HG03521 (cell line): ENCODE measurements around the gene CNTN1.
"Not testable (repeated sequence)": the region's sequence is repeated elsewhere in the genome, so short reads cannot be mapped to it uniquely, and the experiment has no call there.

Experiments
- ATAC-seq: cut with Tn5 transposase; IDR thresholded peaks from one replicate; pipeline ENCODE4 v1.9.1; 2021; ENCODE audit warnings: mild to moderate bottlenecking, moderate library complexity; ENCODE audit not compliant: unreplicated experiment

The CNTN1 gene

DNA sequence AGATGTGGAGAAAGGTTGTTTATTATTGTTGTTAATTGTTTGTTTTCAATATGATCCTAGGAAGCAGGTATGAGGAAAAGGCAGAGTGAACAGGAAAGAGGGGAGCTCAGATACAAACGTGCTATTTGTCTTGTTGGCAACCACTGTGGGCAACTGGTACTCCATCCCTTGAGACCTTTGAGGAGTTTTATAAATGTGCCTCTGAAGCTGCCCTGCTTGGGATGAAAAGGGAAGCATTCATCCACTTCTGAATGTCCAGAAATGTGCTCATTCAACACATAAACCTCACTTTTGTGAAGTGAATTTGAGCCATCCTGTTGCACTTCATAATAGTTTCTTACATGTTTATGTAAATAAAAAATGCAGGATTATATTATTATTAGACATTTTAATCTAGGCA lies 331.6 kb downstream of the CNTN1 start:
- ATAC-seq = no peak

DNA sequence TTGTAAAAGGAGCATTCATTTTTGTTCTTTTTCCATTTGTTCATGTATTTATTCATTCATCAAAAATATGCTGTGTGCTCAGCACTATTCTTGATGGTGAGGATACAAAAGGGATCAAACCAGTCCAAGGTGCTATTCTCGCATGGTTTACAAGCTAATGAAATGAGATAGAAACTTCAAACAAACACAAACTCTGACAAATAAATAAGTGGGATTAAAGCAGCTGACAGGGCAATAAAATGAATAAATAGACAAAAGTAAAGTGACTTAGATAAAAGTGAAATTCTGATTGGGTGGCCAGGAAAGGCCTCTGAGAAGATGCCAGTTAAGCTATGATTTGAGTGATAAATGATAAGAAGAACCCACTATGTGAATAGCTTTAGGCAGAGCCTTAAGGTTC lies 333.9 kb downstream of the CNTN1 start:
- no peak for ATAC-seq

DNA sequence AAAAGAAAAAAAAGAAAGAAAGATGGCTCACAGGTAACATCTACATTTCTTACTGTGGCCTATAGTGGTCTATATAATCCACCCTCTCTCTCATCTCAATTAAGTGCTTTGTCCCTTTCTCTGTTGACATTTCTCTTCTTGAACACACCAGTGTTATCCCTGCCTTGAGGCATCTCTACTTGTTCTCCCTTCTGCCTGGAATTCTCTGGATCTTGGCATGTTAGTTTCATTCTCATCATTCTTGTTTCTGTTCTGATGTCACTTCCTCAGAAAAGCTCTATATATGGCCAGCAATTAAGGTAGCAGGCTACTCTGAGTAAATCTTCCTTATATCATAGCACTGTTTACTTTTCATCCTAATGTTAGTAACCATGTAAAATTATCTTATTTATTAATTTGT lies 340.1 kb downstream of the CNTN1 start:
- ATAC-seq = no peak

DNA sequence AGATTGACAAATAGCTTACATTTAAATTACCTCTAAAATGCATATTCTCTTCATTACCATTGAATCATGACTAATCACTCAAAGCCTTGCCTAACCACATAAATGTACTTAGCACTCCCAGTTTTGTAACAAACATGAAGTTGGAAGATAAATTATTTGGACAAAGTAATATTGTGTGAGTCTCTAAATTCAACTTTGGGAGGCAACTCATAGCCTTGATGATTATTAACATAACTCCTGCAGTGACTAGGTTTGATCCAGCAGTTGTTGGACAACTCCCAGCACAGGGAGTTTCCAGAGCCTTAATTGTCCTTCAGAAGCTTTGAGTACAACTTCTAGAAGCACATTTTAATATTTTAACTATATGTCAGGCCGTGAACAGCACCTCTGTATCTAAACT lies 342.4 kb downstream of the CNTN1 start:
- ATAC-seq = no peak

DNA sequence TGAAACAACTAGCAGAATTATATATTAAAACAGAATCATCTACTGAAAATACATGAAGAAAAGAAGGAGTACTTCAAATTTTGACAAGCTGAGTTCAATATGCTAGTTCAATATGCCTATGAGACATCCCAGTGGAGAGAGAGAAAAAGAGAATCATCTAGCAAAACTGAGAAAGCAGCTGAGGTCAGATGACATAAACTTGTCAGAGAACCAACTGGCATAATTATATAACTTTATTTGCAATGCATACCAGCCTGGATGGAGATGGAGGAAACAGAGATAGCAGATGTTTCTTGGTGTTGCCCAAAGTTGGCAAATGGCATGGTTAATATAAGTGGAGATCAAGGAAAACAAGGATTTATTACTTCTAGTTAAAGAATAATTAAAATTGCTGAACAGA lies 347.2 kb downstream of the CNTN1 start:
- no peak for ATAC-seq

DNA sequence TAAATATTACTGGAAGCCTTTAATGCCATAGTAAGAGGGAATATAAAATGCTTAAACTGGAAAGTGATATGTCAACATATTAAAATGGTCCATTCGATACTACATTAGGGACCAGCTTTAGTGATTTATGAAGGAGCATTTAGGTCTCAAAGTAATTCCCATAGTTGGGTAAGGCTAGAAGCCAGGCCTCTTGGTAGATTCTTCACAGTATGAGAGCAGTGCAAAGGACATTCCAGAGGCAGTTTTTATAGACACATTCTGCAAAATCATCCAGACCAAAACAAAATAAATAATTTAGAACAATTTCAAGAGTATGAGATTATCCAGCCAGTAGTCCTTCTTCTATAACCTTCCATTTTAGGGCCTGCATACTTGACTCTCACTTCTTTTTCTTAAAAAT lies 353.3 kb downstream of the CNTN1 start:
- ATAC-seq = no peak

DNA sequence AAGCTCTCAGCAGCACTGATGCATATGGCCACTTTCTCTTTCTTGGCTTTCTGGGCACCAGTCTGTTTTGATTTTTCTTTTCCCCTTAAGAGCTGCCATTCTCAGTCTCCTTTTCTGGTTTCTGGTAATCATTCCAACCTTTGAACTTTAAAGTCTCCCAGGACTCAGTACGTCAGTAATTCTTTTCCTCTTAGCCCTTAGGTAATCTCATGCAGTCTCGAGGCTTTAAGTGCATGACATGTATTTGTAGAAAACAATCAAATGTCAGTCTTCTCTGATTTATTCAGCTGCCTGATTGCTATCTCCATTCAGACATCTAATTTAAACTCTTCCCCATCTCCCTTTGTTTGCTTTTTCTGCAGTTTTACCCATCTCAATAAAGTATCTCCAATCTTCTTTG lies 356.8 kb downstream of the CNTN1 start:
- ATAC-seq = no peak

DNA sequence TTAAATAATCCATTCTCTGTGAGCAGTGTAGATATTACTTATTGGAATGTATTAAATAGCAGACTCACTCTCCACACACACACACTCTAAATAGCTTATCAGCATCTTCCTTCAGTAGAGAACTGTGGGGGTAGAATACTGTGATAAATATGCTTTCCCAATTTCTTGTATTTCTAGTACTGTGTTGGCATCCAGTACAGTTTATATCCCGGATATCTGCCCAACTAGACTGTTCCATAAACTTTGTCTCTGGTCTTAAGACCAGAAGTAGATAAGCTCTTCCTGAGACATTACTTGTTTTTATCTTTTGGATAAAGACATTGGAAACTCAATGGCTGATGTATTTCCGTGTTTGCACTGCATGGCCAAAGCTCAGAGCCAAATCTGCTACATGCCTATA lies 359.7 kb downstream of the CNTN1 start:
- ATAC-seq = no peak

DNA sequence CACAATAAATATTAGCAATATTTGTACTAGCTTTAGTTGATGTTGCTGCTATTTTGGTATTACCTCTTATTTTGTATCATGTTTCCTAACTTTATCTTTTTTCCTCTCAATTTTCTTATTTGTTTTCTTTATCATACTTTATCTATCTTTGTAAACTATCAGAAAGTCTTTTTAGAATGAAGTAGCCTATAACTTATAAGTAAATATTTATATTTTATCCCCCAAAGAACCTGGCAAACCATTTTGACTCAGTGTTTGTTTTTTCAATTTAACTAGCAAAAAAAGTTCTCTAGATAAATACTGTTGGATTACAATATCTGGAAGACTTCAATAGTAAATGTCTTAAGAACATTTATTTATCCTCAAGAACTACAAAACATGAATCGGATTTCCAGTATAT lies 360.2 kb downstream of the CNTN1 start:
- ATAC-seq = no peak

DNA sequence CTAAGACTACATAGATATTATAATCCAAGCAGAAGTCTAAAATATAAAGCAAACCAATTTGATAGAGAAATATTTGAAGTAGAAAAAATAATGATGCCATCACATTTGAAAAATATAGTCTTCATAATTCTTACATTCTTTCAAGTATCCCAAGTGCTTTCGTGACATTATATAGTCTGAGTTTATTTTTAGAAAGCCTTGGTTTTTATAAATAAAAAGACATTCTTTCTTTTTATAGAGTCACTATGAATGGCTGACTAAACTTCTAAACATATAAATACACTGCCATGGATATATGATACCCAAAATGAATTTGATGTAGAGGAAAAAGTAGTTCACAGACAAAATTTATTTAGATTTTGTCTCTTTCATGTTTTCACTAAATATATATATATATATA lies 360.8 kb downstream of the CNTN1 start:
- no peak for ATAC-seq

DNA sequence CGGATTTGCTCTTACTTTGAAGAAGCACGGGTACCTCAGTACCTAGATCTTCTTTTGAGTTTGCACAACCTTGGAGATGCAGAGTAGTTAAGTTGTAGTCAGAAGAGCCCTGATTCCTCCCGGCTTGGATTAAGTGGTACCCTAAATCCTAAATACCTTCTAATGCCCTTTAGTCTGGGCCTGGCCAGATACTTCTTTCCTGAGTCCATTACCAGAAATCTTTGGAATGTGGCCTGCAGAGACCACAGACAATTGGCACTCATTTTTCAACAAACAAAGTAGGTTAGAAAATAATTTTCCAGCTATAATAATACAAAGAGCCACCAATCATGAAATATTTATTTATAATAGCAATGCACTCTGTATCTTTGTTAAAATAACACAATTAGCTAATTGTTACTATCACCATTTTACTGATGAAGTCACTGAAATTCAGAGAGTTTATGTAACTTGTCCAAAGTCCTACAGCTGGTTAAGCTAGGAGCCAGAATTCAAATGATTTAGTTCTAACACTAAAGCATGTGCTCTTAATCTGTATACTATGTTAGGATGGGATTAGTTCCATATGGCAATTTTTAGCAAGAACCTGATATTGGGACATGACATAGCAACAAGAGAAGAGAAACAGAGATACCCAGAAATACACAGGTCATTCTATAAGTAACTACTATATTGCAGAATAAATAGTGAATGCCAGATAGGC lies 363.8 kb downstream of the CNTN1 start:
- no peak for ATAC-seq

DNA sequence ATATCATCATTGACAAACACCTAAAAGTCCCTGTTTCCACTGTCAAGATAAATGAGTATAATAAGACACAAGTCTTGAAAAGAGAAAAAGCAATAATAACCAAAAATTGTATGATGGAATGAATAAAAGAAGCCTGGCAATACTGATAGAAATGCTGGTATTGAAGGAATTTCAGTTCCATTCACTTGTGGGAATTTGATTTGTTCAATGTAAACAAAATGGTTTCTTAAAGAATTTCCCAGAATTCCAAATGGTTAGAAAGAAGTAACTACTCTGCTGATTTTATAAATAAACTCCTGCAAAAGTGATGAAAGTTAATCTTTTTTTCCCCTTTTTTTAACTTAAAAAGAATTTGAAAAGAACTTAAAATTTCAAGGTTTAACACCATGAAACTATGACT lies 366.0 kb downstream of the CNTN1 start:
- ATAC-seq = no peak

DNA sequence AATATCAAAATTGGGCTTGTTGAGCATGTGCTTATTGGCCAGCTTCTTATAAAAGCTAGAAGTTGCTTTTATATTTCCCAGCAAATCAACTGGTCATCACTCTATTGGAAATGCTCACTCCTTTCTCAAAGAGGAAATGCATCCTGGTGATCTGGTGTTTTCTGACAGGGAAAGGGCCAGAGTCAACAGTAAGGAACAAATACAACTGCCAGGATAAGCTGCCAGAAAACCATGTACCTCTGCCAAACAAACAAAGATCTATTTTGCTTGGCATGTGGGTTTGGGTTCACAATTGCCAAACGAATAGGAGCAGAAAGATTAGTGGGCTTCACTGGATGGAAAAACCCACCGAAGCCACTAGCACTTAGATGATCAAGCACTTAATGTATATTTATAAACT lies 369.0 kb downstream of the CNTN1 start:
- ATAC-seq = no peak

DNA sequence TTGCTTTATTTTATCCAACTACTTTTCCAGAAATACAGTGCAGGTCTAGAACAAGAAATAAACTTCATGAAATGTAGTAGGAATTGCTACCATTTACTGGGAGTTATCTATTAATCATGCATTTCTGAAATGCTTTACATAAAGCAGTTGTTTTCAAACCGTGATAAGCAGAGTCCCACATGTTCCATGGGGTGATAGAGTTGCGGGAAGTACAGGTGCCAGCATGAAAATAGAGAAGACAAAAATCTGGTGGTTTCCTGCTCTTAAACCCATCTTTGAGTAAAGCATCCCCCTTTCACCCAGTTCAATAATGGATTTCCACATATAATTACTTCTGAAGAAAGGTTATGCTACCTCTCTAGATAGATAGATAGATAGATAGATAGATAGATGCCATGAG lies 372.2 kb downstream of the CNTN1 start:
- ATAC-seq = no peak

DNA sequence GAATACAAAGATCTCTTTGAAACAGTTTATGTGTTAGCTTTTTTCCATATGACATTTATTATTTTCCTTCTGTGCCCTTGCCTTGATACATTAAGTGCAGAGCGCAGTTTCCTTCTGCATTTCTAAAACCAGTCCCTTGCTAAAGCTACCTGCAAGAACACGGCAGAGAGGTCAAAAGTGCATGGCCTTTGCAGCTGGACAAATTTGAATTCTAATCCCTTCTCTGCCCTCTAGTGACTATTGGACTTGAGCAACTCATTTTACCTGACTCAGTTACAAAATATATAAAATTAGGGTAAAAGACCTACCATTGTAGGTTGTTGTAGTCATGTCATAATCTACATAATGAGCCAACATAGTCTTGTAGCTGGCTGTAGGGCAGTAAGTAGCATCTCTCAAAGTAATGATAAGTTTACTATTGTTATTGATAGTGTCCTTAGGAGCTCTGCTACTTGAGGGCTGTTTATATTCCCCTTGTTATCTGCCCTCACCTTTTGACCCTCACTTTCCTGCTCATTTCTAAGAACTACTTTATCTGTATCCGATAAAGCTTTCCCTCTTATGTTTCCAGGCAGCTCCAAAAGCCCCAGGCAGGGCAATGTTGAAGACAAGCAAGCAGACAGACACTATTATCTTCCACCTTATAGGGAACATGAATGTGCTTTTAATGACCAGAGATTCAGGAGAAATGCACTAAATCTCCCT lies 375.9 kb downstream of the CNTN1 start:
- ATAC-seq = no peak

DNA sequence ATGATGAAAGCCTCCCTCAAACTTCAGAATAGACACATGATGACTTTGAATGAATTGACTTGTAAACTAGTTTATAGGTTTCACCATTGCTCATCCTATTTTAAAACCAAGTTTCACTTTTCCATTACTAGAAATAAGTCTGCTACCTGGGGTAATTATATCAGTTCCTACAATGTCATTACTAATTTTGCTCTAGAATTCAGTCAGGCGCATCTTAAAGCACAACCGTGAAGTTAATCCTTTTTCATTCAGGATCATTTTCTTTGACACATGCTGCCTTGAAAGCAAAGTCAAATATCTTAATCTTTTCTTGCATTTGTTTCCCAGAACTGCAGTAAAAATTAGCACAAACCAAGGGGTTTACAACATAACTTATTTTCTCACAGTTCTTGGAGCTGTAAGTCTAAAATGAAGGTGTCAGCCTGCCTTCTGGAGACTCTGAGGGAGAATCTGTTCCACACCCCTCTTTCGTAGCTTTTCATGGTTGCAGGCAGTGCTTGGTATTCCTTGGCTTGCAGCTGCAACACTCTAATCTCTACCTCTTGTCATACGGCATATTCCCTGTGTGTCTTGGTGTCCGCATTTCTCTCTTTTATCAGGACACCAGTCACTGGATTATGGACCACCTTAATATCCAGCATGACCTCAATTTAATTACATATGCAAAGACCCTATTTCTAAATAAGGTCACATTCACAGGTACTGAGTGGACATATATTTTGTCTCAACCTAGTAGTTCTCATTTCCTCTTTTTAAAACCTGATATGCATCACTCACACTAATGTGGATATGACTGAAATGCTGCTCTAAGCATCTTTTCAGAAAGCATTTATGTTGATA lies 381.6 kb downstream of the CNTN1 start:
- ATAC-seq = no peak

DNA sequence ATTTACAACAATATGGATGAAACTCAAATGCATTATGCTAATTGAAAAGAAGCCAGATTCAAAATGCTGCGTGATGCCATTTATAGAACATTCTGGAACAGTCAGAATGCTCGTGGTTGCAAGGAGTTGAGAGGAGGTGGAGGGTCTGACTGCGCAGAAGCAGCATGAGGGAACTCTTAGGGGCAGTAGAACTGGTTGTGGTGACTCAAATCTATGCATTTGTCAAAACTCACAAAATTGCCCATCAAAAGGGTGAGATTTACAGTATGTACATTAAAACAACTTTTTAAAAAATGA lies 382.2 kb downstream of the CNTN1 start:
- no peak for ATAC-seq

DNA sequence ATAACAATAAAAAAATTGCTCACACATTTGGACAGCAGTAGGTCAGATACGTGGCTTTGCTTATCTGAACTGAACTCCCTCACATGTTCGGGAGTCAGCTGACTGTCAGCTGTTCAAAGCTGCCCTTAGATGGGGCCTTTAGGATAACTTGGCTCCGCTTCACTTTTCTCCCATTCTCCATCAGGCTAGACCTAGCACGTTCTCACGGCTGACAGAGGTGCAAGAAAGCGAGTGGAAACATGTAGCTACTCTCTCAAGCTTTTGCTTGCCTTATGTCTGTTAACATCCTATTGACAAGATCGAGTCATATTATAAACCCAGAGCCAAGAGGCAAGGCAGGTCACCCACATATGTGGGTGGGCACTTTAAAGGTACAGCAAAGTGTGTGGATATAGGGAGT lies 383.9 kb downstream of the CNTN1 start:
- ATAC-seq = no peak

DNA sequence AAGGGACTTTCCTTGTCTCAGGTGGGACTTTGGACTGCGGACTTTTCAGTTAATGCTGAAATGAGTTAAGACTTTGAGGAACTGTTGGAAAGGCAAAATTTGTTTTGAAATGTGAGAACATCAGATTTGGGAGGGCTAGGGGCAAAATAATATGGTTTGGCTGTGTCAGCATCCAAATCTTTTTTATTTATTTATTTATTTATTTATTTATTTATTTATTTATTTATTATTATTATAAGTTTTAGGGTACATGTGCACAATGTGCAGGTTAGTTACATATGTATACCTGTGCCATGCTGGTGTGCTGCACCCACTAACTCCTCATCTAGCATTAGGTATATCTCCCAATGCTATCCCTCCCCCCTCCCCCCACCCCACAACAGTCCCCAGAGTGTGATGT lies 389.0 kb downstream of the CNTN1 start:
- ATAC-seq = not testable (repeated sequence)

DNA sequence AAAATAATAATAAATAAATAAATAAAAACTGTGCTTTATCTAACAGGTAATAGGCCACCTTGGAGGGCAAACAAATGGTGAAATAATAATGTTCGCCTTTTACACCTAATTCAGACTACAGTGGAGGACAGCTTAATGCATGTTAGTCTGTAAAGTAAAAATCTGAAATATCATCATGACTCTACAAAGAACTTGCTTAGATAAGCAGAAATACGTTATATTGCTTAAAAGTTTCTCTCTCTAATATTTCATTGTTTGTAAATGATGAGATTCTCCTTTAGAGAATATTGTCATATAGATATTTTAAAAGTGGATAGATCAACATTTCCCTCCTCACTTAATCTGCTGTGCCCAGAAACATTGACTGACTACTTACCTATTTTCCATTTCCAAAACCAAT lies 397.2 kb downstream of the CNTN1 start:
- no peak for ATAC-seq

DNA sequence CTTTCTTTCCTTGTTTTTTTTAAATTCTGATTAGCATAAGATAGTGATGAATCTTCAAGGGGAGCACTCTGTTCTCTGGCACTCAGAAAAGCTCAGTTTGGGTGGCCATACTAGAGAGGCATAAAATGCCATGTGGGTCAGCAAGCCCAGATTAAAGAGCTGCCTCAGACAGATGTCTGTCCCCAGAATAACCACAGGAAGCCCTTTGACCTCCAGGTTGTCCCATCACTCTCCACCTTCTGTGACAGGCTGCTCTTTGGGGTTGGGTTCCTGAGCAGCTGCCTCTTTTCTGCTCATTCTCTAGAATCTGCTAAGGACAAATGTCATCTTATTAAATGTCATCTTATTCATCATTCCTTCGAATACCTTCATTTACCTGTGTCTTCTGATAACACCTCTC lies 399.9 kb downstream of the CNTN1 start:
- no peak for ATAC-seq

DNA sequence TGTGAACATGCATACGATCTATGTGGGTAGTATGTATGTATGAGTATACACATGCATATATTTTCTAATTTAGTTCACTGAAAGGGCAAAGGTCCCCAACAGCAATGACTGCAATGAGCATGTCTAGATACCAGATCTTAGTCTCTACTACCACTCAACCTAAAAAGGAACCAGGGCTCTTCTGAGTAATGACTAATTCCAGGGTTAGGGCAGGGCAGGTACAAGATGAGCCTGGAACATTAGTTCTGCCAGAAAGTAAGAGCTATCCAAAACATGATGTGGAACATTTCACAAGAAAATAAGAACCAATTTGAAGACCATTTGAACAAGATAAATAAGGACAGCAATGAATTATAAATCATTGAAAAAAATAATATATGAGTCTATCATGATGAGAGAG lies 404.6 kb downstream of the CNTN1 start:
- ATAC-seq = no peak
